Stomach (tissue), 9 donors: ENCODE measurements around the gene WDSUB1. TPM values are rescaled to one million over a fixed set of nuclear protein-coding genes. Genes with fewer than 3 reads are reported as not detected.
A peak's percentile ranks its signal among the peaks of the same experiment; 100 is the strongest.

ENCODE experiments used
- DNase-seq, 2 donors: peaks; one replicate each; pipeline versions ENCODE4 v3.0.0 to v3.0.0-alpha.2; 2013 to 2019
- H3K27ac ChIP-seq, 5 donors: fragments of 200-600 bp in 4 of 5; sonication (generic) in 4 of 5; one replicate each; pipeline ENCODE4 v1.5.1; 2013 to 2019; ENCODE audit warnings: mild to moderate bottlenecking in 1 of 5, moderate library complexity in 1 of 5
- H3K27me3 ChIP-seq, 3 donors: fragments of 200-600 bp; sonication (generic); one replicate each; pipeline ENCODE4 v1.5.1; 2017 to 2019; ENCODE audit warnings: mixed run types in 1 of 3
- H3K36me3 ChIP-seq, 4 donors: fragments of 200-600 bp; sonication (generic); 1 replicate in 3 of 4; 2 replicates in 1 of 4; pipeline ENCODE4 v1.5.1; 2016 to 2019
- H3K4me1 ChIP-seq, 4 donors: fragments of 200-600 bp; sonication (generic); one replicate each; pipeline ENCODE4 v1.5.1; 2016 to 2019
- H3K4me3 ChIP-seq, 4 donors: fragments of 200-600 bp; sonication (generic) in 3 of 4; one replicate each; pipeline ENCODE4 v1.5.1; 2016 to 2019; ENCODE audit warnings: mild to moderate bottlenecking in 1 of 4
- H3K9me3 ChIP-seq, 4 donors: fragments of 200-600 bp; sonication (generic); one replicate each; pipeline ENCODE4 v1.5.1; 2016 to 2019
- EP300 ChIP-seq: sonication (generic); formaldehyde crosslinking; IDR thresholded peaks from one replicate; pipeline ENCODE4 v1.6.1; 2017; ENCODE audit warnings: antibody characterized with exemption
- POLR2A ChIP-seq, 4 donors: fragments of 450-650 bp; IDR thresholded peaks; one replicate each; pipeline ENCODE4 v1.6.1; 2016; ENCODE audit warnings: antibody characterized with exemption in 4 of 4, control low read depth in 2 of 4, mild to moderate bottlenecking in 1 of 4, moderate library complexity in 1 of 4
- POLR2AphosphoS5 ChIP-seq, 3 donors: sonication (generic); formaldehyde crosslinking; IDR thresholded peaks; one replicate each; pipeline ENCODE4 v1.6.1; 2016; ENCODE audit warnings: antibody characterized with exemption in 3 of 3
- WGBS, 5 donors: extraction: QIAGEN DNeasy Blood & Tissue Kit in 3 of 5; methylation state at CpG; one replicate each; pipeline versions ENCODE4 v1.1.5 to v1.1.7; 2013 to 2018; 5-methylcytosine and 5-hydroxymethylcytosine counted together
- intact Hi-C: fragments of 100-400 bp; cut with DNase I; formaldehyde crosslinking; loops from one replicate; pipeline ENCODE4 v1.15.1; 2023; ENCODE audit warnings: low total_unique reads
- polyA plus RNA-seq, 3 donors: library from polyadenylated mRNA; stranded (reverse); fragments of 200-250 nt; gene quantifications; one replicate each; pipeline ENCODE4 v1.2.3, GENCODE V29; 2013
- total RNA-seq, 5 donors: library from RNA; depleted of rRNA; stranded (reverse); fragments of >200 nt; gene quantifications; one replicate each; pipeline versions ENCODE4 v1.1.0 to v1.2.3, GENCODE V29; 2014 to 2016
- TF ChIP-seq, protein P1 (sequence below), 7 experiments: fragments of 450-650 bp in 4 of 7; fragments of 200-600 bp in 3 of 7; sonication (generic) in 3 of 7; IDR thresholded peaks; one replicate each; pipeline ENCODE4 v1.5.1; 2016 to 2019; ENCODE audit warnings: antibody characterized with exemption in 7 of 7, control low read depth in 2 of 7, mild to moderate bottlenecking in 1 of 7
- donor health status: healthy with polysubstance abuse.
- donor health status: Bipolar disorder and iron deficiency.
- donor health status: healthy.

The WDSUB1 gene
- total and polyA plus RNA-seq, 8 donors: 1.3 to 16.3 (median 6.3) TPM

- peak overlapping the region in 1 of 5 donors; percentile 8 for H3K27ac ChIP-seq
Observed at GRCh38 chr2:159224061-159224813, 62.3 kb downstream of the WDSUB1 start.

GRCh38 chr2:159219394-159219998 lies 67.0 kb downstream of the WDSUB1 start:
- Histone ChIP-seq H3K27ac (no peak overlapping the region), H3K4me1 (no peaks in the 10 kb centered on the region), H3K4me3 (no peak overlapping the region), H3K36me3 (peaks cover 46 to 100% (median 99%) of the 10 kb centered on the region in 4 donors), H3K9me3 (no peaks in the 10 kb centered on the region), H3K27me3 (no peaks in the 10 kb centered on the region)
- intact Hi-C loops: no loop called here
- WGBS, 5 donors: 90 to 99% (median 97%) methylated on average over 8 of the region's 8 CpGs
- TF ChIP-seq POLR2AphosphoS5 (IDR thresholded peaks at IDR 0.05) (no peak), POLR2A (IDR thresholded peaks at IDR 0.05) (no peak), EP300 (no peak)
- TF ChIP-seq, protein P1, sequence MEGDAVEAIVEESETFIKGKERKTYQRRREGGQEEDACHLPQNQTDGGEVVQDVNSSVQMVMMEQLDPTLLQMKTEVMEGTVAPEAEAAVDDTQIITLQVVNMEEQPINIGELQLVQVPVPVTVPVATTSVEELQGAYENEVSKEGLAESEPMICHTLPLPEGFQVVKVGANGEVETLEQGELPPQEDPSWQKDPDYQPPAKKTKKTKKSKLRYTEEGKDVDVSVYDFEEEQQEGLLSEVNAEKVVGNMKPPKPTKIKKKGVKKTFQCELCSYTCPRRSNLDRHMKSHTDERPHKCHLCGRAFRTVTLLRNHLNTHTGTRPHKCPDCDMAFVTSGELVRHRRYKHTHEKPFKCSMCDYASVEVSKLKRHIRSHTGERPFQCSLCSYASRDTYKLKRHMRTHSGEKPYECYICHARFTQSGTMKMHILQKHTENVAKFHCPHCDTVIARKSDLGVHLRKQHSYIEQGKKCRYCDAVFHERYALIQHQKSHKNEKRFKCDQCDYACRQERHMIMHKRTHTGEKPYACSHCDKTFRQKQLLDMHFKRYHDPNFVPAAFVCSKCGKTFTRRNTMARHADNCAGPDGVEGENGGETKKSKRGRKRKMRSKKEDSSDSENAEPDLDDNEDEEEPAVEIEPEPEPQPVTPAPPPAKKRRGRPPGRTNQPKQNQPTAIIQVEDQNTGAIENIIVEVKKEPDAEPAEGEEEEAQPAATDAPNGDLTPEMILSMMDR (IDR thresholded peaks at IDR 0.05): no peak
- DNase-seq: no peak

More at GRCh38 chr2:159224061-159224813, 62.3 kb downstream of the WDSUB1 start:
- intact Hi-C loops: no loop called here
- Histone ChIP-seq H3K4me1 (peaks cover 0 to 7% (median 5%) of the 10 kb centered on the region in 4 donors), H3K36me3 (peaks cover 44 to 98% (median 87%) of the 10 kb centered on the region in 4 donors), H3K9me3 (no peaks in the 10 kb centered on the region), H3K4me3 (no peak overlapping the region), H3K27me3 (no peaks in the 10 kb centered on the region)
- WGBS, 5 donors: 91 to 96% (median 94%) methylated on average over 17 of the region's 17 CpGs
- no peak for DNase-seq
- TF ChIP-seq, protein P1 (IDR thresholded peaks at IDR 0.05): no peak
- TF ChIP-seq EP300 (no peak), POLR2A (IDR thresholded peaks at IDR 0.05) (no peak), POLR2AphosphoS5 (IDR thresholded peaks at IDR 0.05) (no peak)

DNA sequence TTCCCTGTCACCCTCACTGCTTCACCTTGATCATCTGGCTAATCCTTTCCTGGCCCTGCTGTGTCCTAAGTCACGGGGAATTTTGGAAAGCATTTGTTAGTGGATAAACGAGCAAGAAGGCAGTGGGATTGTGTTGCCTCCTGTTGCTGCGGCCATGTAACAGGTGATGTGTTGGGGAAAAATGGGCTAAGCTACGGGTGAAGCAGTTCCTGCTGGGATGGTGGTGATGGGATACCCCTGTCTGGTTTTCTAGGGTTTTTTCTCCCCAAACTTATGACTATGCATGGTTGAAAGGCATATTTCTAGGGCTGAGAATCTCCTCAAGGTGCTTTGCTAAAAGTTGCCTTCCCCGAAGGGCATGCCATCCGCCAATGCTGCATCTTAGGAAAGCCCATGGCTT lies 68.1 kb downstream of the WDSUB1 start:
- TF ChIP-seq POLR2AphosphoS5 (IDR thresholded peaks at IDR 0.05): no peak
- TF ChIP-seq POLR2A (IDR thresholded peaks at IDR 0.05): no peak
- Histone ChIP-seq H3K4me1 (no peaks in the 10 kb centered on the region), H3K36me3 (peaks cover 34 to 93% (median 92%) of the 10 kb centered on the region in 4 donors), H3K27ac (no peak overlapping the region), H3K4me3 (no peak overlapping the region), H3K27me3 (no peaks in the 10 kb centered on the region), H3K9me3 (no peaks in the 10 kb centered on the region)
- DNase-seq: no peak
- intact Hi-C loops: no loop called here
- 88 to 94% (median 92%) methylated on average over 6 of the region's 6 CpGs for WGBS, 5 donors

GRCh38 chr2:159217676-159218075 lies 68.8 kb downstream of the WDSUB1 start:
- intact Hi-C loops: no loop called here
- Histone ChIP-seq H3K9me3 (no peaks in the 10 kb centered on the region), H3K4me1 (no peaks in the 10 kb centered on the region), H3K36me3 (peaks cover 34 to 86% (median 85%) of the 10 kb centered on the region in 4 donors), H3K27me3 (no peaks in the 10 kb centered on the region), H3K27ac (no peak overlapping the region), H3K4me3 (no peak overlapping the region)
- WGBS, 5 donors: 80 to 89% (median 82%) methylated on average over 5 of the region's 5 CpGs
- no peak for TF ChIP-seq POLR2AphosphoS5 (IDR thresholded peaks at IDR 0.05)
- TF ChIP-seq, protein P1 (IDR thresholded peaks at IDR 0.05): no peak
- no peak for TF ChIP-seq POLR2A (IDR thresholded peaks at IDR 0.05)
- TF ChIP-seq EP300: no peak
- no peak for DNase-seq
